ENCODE measurements around the gene PTBP3. TPM values are rescaled to one million over a fixed set of nuclear protein-coding genes. Genes with fewer than 3 reads are reported as not detected.
"Not testable (repeated sequence)": the region's sequence is repeated elsewhere in the genome, so short reads cannot be mapped to it uniquely, and the experiment has no call there.

The PTBP3 gene
- total RNA-seq, 2 donors from 2014 or later, result 117 to 126 TPM

DNA sequence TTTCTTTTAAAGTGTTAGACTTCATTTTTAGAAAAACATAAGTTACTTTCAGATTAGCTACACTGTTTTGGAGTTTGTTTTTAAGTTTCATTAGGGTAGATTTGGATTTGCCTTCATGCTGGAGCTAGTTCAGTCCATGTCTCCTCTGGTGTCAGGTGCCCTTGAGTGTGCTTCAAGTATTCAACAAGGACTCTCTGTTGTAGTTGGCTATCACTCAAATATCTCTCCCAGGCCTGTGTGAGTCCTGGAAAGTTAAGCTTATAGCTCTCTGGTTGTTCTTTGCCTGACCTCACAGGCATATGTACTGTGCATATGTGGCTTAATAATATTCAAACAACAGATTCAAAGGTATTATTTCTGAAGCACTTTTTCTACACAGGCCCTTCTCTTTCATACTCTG, 45.4 kb downstream of the PTBP3 start:
- no peak for ATAC-seq
- no peak for DNase-seq
- intact Hi-C loops (cut with DNase I, micrococcal nuclease), result no loop called here

DNA sequence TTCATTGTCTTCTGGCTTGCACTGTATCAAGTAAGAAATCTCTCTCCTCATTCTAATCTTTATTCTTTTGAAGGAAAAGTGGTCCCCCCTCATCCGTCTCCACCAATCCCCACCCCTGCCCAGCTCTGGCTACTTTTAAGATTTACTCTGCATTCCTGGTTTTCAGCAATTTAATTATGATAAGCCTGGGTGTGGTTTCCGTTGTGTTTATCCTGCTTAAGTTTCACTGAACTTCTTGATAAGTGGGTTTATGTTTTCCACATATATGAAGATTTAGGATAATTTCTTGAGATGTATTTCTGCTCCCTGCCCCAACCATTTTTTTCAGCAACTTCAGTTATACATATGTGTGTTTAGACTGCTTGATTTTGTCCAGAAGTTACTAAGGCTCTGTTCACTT, 46.5 kb downstream of the PTBP3 start:
- no peak for DNase-seq
- no peak for ATAC-seq
- intact Hi-C loops (cut with DNase I, micrococcal nuclease), result no loop called here

DNA sequence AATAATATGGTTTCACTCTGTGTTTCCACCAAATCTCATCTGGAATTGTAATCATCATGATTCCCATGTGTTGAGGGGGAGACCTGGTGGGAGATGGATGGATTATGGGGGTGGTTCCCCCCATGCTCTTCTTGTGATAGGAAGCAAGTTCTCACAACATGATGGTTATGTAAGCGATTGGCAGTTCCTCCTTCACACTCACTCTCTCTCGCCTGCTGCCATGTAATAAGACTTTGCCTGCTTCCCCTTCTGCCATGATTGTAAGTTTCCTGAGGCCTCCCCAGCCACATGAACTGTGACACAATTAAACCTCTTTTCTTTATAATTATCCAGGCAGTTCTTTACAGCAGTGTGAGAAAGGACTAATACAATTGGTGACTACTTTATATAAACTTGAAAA, 48.4 kb downstream of the PTBP3 start:
- intact Hi-C loops (cut with DNase I, micrococcal nuclease), result no loop called here
- ATAC-seq (no peak), DNase-seq (no peak)

DNA sequence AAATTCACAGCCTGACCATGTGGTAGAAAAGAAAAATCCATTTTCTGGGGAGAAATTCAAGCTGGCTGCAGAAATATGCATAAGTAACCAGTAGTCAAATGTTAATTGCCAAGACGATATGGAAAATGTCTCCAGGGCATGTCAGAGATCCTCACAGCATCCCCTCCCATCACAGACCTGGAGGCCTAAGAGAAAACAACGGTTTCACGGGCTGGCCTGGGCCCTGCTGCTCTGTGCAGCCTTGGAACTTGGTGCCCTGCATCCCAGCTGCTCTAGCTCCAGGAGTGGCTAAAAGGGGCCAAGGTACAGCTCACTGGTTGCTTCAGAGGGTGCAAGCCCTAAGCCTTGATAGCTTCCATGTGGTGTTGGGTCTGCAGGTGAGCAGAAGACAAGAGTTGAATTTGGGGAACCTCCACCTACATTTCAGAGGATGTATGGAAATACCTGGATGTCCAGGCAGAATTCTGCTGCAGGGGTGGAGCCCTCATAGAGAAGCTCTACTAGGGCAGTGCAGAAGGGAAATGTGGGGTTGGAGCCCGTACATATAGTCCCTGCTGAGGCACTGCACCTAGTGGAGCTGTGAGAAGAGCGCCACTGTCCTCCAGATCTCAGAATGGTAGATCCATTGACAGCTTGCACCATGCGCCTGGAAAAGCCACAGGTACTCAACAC, 49.7 kb downstream of the PTBP3 start:
- intact Hi-C loops (cut with DNase I, micrococcal nuclease), result no loop called here
- no peak for ATAC-seq
- no peak for DNase-seq

DNA sequence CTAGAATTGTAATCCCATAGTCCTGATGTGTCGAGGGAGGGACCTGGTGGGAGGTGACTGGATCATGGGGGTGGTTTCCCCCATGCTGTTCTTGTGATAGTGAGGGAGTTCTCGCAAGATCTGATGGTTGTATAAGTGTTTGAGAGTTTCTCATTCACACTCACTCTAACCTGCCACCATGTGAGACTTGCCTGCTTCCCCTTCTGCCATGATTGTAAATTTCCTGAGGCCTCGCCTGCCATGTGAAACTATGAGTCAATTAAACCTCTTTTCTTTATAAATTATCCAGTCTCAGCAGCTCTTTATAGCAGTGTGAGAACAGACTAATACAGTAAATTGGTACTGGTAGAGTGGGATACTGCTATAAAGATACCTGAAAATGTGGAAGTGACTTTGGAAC, 50.6 kb downstream of the PTBP3 start:
- DNase-seq; intact Hi-C loops (cut with DNase I, micrococcal nuclease); ATAC-seq: not testable (repeated sequence)

DNA sequence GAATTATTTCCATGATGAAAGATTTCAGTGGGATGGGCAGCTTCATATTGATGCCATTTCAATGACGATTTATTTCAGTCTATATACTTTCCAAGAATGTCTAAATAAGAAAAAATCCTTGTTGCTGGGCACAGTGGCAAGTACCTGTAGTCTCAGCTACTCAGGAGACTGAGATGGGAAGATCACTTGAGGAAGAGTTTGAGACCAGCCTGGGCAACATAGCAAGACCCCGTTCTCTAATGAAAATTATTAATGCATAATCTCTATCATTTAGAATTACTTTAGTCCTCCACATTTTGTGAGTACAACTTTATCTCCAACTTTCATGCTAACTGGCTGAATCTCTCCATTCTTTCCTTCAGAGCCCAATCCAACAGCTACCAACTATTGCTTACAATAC, 52.5 kb downstream of the PTBP3 start:
- ATAC-seq (no peak), DNase-seq (no peak)
- intact Hi-C loops (cut with DNase I, micrococcal nuclease), result no loop called here

DNA sequence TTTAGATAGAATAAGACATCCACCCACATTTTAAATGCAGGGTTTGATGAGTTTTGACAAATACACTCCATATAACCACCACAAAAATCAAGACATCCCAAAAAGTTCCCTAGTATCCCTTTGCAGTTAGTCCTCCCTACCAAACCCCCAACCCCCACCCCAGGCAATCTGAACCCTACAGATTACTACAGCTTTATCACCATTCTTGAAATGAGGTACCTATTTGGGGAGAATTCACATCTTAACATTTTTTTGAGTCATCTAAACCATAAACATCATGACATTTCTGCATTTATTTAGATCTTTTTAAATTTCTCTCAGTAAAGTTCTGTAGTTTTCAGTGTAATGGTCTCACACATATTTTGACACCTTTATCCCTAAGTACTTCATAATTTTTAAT, 53.9 kb downstream of the PTBP3 start:
- intact Hi-C loops (cut with DNase I, micrococcal nuclease), result no loop called here
- ATAC-seq (no peak), DNase-seq (no peak)

DNA sequence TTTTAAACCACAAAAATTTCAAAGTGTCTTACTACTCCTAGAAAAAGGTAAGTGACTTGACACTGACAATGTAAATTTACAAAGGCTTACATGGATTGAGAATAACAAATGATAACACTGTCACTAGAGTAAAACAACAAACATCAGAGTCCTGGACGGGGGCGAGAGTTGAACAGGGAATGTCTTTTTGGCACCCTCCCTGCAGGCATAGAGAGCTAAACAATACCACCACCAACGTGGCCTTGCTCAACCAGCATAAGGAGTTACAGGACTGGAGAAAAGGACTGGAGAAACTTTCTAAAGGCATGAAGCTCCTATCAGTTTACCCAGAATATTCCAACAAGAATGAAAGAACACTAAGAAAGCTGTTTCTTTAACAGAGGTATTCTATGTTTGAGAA, 55.3 kb downstream of the PTBP3 start:
- intact Hi-C loops (cut with DNase I, micrococcal nuclease), result no loop called here

DNA sequence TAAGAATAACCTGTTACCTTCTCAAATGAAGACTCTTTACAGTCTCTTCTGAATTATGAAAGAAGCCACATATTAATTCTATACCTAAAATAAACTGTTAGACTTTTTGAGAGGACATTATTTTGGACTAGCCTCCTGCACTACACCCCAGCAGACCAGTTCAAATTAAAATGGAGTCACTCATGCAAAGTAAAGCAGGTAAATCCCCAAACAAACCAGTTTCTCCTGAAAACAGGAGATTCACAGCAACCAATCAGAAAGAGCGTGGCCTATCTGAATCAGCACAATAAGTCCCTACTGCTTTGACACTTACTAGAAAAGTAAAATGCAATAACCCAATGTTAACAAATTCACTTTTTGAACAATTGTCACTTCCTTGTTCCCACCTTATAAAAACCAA, 58.8 kb downstream of the PTBP3 start:
- ATAC-seq (no peak), DNase-seq (no peak)
- intact Hi-C loops (cut with DNase I, micrococcal nuclease), result no loop called here

More for the DNA sequence above, 55.3 kb downstream of the PTBP3 start:
- no peak for DNase-seq
- ATAC-seq, result no peak

DNA sequence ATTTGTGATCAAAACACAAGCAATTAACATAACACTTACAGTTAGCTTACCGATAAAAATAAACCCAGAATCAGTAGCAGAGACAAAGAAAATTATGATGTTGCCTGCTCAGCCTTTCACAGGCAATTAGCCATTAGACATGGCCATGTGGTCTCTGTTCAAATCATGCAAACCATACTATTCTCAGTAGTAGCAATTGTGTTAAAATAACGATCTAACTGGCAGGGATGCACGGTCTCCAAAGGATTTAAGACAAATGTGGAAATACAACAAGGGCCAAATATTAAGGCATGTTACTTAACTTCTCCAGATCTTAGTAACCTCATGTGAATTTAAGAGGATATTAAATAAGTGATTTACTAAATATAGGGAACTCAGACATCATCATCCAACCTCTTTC, 59.5 kb downstream of the PTBP3 start:
- DNase-seq (no peak), ATAC-seq (no peak)
- intact Hi-C loops (cut with DNase I, micrococcal nuclease), result no loop called here

DNA sequence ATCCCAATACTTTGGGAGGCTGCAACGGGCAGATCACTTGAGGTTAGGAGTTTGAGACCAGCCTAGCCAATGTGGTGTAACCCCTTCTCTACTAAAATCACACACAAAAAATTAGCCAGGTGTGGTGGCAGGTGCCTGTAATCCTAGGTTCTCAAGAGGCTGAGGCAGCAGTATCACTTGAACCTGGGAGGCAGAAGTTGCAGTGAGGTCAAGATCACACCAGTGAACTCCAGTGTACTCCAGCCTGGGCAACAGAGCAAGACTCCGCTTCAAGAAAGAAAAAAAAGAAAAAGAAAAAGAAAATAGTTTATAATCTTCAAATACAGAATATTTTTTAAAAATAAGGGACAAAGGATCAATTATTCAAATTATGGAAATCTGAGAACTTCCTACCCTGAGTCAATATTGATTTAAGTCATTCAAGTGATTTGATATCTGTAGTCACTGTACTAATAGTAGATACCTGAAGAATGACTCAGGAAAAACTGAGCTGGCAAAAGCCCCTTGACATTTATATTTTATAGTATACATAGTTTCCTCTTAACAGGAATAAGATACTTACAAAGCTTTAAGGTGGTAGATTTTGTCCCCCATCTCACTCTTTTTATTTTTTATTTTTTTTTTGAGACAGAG, 61.8 kb downstream of the PTBP3 start:
- no peak for ATAC-seq

DNA sequence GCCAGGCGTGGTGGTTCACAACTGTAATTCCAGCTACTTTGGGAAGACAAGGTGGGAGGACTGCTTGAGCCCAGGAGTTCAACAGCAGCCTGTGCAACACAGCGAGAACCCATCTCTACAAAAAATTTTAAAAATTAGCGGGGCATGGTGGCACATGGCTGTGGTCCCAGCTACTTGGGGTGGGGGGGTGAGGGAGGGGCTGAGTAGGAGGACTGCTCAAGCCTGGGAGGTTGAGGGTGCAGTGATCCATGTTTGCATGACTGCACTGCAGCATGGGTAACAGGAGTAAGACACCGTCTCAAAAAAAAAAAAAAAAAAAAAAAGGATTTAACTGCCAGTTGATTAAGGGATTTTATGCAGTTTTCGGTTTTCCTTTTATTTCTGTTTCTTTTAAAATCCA, 65.0 kb downstream of the PTBP3 start:
- DNase-seq (no peak), ATAC-seq (no peak)
- intact Hi-C loops (cut with DNase I, micrococcal nuclease), result no loop called here

More for the DNA sequence above, 61.8 kb downstream of the PTBP3 start:
- DNase-seq, result no peak
- intact Hi-C loops (cut with DNase I, micrococcal nuclease), result no loop called here

DNA sequence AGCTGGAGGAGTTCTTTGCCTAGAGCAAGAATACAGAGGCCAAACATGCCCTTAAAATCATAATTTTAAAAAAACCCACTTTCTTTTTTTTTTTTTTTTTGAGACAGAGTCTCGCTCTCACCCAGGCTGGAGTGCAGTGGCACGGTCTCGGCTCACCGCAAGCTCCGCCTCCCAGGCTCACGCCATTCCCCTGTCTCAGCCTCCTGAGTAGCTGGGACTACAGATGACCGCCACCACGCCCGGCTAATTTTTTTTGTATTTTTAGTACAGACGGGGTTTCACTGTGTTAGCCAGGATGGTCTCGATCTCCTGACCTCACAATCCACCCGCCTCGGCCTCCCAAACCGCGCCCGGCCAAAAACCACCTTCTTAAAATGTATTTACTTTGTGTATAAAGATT, 66.3 kb downstream of the PTBP3 start:
- intact Hi-C loops (cut with DNase I, micrococcal nuclease); ATAC-seq; DNase-seq: not testable (repeated sequence)

DNA sequence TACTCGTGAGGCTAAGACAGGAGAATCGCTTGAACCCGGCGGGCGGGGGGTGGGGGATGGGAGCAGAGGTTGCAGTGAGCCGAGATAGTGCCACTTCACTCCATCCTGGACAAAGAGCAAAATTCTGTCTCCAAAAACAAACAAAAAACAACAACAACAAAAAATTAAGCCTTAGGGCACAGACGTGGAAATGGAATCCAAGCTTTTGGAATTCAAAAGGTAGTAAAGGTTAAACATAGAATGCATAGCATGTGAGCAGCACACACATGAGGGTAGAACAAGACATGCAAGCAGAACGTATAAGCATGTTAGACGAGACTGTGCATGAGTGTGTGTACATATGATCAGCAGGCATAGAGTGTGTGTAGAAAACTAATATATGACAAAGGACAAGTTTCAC, 68.0 kb downstream of the PTBP3 start:
- no peak for ATAC-seq
- no peak for DNase-seq
- intact Hi-C loops (cut with DNase I, micrococcal nuclease), result no loop called here

DNA sequence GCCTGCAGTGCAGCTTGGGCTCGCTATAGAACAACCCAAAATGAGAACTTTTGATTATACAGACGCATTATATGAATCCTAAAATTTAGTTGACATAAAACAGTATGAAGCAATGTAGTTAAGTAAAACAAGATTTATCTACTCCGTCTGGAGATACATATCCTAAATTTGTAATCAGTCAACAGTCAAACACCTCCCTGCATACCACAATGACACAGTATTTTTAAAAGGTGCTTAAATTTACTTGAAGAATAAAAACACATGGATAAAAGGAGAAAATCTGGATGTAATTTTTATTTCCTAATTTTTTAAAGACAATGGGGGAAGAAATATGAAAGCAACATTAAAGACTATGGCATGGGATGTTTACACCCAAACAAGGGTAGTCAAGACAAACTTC, 70.8 kb downstream of the PTBP3 start:
- intact Hi-C loops (cut with DNase I, micrococcal nuclease), result no loop called here
- no peak for ATAC-seq
- DNase-seq, result no peak

DNA sequence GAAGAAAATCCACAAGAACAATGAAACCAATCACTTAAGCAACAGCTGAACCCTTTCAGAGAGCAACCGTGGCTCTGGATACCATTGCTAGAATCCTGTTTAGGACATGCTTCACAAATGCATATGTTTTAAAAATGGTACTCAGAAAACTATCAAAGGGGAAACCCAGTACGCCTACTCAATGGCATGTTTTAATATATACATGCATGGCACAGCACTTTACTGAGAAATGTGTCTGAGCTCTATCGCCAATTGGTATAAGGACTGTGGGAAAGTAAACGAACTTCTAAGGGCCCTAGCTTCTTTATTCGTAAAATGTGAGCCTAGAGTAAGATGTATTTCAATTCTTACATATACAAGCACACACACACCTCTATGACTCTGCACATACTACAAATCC, 72.3 kb downstream of the PTBP3 start:
- ATAC-seq, result no peak
- intact Hi-C loops (cut with DNase I, micrococcal nuclease), result no loop called here

DNA sequence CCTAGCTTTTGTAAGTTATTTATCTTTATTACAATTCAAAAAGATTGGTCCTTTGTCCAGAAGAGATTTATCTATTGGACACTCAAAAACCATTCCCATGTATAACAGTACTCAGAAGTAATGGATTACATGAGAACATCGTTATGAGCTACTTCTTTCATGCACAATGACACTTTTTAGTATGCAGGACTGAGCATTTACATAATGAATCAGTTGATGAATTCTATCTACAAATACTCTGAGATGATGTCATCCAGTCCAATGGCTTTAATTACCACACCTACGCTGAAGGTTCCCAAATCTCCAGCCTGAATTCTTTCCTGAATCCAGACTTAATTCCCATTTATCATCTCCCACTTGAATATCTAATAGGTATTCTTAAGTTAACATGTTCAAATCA, 75.3 kb downstream of the PTBP3 start:
- DNase-seq (no peak), ATAC-seq (no peak)
- intact Hi-C loops (cut with DNase I, micrococcal nuclease), result no loop called here

More for the DNA sequence above, 72.3 kb downstream of the PTBP3 start:
- DNase-seq, result no peak

DNA sequence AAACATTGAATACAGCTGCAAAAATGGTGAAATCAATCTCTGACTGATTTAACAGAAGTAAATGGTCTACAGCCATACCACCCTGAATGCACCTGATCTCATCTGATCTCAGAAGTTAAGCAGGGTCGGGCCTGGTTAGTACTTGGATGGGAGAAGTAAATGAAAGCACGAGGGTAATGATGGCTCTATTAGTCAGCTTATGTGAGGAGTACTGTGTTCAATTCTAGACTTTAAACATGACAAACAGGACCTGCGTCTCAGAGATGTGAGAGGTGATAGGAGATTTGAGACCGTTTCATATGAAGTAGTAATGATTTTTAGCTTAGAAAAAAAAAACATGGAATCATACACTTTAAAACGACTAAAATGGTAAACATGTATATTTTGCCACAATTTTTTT, 81.2 kb downstream of the PTBP3 start:
- DNase-seq (no peak), ATAC-seq (no peak)
- intact Hi-C loops (cut with DNase I, micrococcal nuclease), result no loop called here

DNA sequence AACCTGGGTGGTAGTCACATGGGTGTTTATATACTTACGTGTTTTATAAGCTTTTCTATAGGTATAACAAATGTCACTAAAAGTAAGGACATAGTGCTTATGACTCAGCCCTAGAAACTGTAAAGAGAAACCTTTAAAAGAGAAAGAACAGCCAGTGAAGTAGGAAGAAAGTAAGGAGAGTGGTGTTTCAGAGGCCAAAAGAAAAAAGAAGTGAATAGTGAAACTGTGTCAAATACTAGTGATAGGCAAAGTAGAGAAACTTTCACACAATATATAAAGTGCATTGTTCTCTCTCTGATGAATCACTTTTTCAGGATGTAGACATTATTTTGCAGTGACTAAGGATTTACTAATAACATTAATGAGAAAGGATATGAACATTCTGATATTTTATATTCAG, 84.1 kb downstream of the PTBP3 start:
- DNase-seq (no peak), ATAC-seq (peak; percentile 86)
- intact Hi-C loops (cut with DNase I, micrococcal nuclease), result no loop called here

DNA sequence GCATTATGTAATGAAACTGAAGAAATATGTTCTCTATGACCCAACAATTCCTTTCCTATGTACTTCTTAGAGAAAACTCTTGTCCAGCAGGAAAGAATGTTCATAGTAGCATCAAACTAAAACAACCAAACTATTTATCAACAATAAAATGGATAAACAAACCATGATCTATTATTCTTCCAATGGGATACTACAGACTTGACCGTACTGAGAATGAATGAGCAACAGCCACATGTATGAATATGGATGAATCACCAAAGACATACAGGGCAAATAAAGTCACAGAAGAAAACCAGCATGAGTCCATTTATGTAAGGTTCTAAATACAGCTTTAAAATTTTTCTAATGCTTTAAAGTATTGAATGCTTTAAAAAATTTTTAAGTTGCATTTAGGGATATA, 84.7 kb downstream of the PTBP3 start:
- intact Hi-C loops (cut with DNase I, micrococcal nuclease), result no loop called here
- ATAC-seq, result no peak

DNA sequence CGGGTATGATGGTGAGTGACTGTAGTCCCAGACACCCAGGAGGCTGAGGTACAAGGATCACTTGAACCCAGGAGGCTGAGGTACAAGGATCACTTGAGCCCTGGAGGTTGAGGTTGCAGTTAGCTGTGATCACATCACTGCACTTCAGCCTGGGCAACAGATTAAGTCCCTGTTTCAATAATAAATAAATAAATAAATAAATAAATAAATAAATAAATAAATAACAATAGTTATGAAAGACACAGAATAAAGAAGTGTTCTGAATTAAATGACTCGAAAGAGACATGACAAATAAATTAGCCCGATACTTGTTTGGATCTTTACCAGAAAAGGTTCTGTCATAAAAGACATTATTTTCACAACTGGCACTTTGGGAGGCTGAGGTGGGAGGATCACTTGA, 86.3 kb downstream of the PTBP3 start:
- DNase-seq, result no peak
- intact Hi-C loops (cut with DNase I, micrococcal nuclease), result no loop called here
- no peak for ATAC-seq

More for the DNA sequence above, 84.7 kb downstream of the PTBP3 start:
- no peak for DNase-seq
